ENCODE data around the gene GPRIN2. TPM values are rescaled to one million over a fixed set of nuclear protein-coding genes. Genes with fewer than 3 reads are reported as not detected.
"Not testable (repeated sequence)": the region's sequence is repeated elsewhere in the genome, so short reads cannot be mapped to it uniquely, and the experiment has no call there.

Gene GPRIN2
- total RNA-seq, 1 experiment from 2014 or later: 3.7 TPM

DNA sequence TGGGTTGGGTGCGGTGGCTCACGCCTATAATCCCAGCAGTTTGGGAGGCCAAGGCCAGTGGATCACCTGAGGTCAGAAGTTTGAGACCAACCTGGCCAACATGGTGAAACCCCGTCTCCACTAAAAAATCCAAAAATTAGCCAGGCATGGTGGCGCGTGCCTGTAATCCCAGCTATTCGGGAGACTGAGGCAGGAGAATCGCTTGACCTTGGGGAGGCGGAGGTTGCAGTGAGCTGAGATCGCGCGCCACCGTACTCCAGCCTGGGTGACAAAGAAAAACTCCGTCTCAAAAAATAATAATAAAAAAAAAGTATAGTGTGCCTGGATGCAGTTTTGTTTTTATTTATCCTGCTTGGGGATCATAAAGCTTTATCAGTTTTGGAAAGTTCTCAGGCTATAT lies 36.8 kb upstream of the GPRIN2 start:
- H3K4me1 ChIP-seq; POLR2A ChIA-PET; H3K36me3 Mint-ChIP-seq (ENCODE audit: insufficient read depth, unreplicated experiment); H3K4me3 Mint-ChIP-seq (ENCODE audit: unreplicated experiment); H3K9me3 Mint-ChIP-seq (ENCODE audit: unreplicated experiment); H3K4me3 ChIP-seq (ENCODE audit: low read depth, low read length); H3K9me3 ChIP-seq; H3K4me1 Mint-ChIP-seq (ENCODE audit: low read depth, unreplicated experiment); H3K27ac Mint-ChIP-seq (ENCODE audit: unreplicated experiment); intact Hi-C loops (cut with micrococcal nuclease; ENCODE audit: unreplicated experiment); H3K27me3 ChIP-seq (replicated peaks; ENCODE audit: control insufficient read depth, insufficient read depth, low read length); H3K36me3 ChIP-seq (ENCODE audit: control insufficient read depth, insufficient read depth, low read length); CTCF ChIA-PET; H3K27me3 Mint-ChIP-seq (ENCODE audit: insufficient read depth, unreplicated experiment); BruUV-seq (replicated peaks): not testable (repeated sequence)
- peak in 1 of 2 experiments; percentile 9 for DNase-seq

DNA sequence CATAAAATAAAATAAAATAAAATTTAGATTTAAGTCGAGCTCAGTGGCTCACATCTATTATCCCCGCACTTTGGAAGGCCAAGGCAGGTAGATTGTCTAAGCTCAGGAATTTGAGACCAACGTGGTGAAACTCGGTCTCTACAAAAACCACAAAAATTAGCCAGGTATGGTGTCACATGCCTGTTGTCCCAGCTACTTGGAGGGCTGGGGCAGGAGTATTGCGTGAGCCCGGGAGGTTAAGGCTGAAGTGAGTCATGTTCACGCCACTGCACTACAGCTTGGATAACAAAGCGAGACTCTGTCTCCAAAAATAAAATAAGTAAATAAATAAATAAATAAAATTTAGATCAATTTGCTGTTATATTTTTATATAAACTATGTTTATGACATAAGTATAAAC lies 34.6 kb upstream of the GPRIN2 start:
- H3K9me3 Mint-ChIP-seq (ENCODE audit: unreplicated experiment); BruUV-seq (replicated peaks); H3K9me3 ChIP-seq; H3K4me1 ChIP-seq; H3K36me3 ChIP-seq (ENCODE audit: control insufficient read depth, insufficient read depth, low read length); H3K4me1 Mint-ChIP-seq (ENCODE audit: low read depth, unreplicated experiment); H3K36me3 Mint-ChIP-seq (ENCODE audit: insufficient read depth, unreplicated experiment); POLR2A ChIA-PET; H3K27me3 Mint-ChIP-seq (ENCODE audit: insufficient read depth, unreplicated experiment); intact Hi-C loops (cut with micrococcal nuclease; ENCODE audit: unreplicated experiment); H3K4me3 ChIP-seq (ENCODE audit: low read depth, low read length); DNase-seq; H3K4me3 Mint-ChIP-seq (ENCODE audit: unreplicated experiment); CTCF ChIA-PET; H3K27me3 ChIP-seq (replicated peaks; ENCODE audit: control insufficient read depth, insufficient read depth, low read length); H3K27ac Mint-ChIP-seq (ENCODE audit: unreplicated experiment): not testable (repeated sequence)

DNA sequence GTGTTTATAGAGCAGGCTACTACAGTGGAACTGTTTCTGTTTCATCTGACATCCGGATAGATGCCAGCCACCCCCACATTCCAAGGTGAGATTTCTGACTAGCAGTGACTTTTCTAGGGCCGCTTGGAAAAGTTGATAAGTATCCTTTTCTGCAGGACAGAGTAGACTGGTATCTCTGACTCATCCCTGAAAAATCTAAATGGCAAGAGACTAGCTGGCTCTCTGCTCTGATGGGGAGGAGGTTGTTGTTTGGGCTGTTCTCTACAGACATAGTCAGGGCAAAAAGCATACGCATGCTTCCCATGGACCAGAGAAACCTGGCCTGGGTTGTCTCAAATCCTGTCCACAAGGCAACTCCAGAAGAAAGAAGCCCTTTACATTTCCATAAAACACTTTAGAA lies 33.1 kb upstream of the GPRIN2 start:
- H3K4me3 ChIP-seq (ENCODE audit: low read depth, low read length); CTCF ChIA-PET; H3K36me3 ChIP-seq (ENCODE audit: control insufficient read depth, insufficient read depth, low read length); BruUV-seq (replicated peaks); H3K27ac Mint-ChIP-seq (ENCODE audit: unreplicated experiment); H3K4me3 Mint-ChIP-seq (ENCODE audit: unreplicated experiment); DNase-seq; intact Hi-C loops (cut with micrococcal nuclease; ENCODE audit: unreplicated experiment); H3K36me3 Mint-ChIP-seq (ENCODE audit: insufficient read depth, unreplicated experiment); H3K9me3 ChIP-seq; H3K9me3 Mint-ChIP-seq (ENCODE audit: unreplicated experiment); H3K4me1 ChIP-seq; H3K27me3 Mint-ChIP-seq (ENCODE audit: insufficient read depth, unreplicated experiment); H3K27me3 ChIP-seq (replicated peaks; ENCODE audit: control insufficient read depth, insufficient read depth, low read length); H3K4me1 Mint-ChIP-seq (ENCODE audit: low read depth, unreplicated experiment); POLR2A ChIA-PET: not testable (repeated sequence)

DNA sequence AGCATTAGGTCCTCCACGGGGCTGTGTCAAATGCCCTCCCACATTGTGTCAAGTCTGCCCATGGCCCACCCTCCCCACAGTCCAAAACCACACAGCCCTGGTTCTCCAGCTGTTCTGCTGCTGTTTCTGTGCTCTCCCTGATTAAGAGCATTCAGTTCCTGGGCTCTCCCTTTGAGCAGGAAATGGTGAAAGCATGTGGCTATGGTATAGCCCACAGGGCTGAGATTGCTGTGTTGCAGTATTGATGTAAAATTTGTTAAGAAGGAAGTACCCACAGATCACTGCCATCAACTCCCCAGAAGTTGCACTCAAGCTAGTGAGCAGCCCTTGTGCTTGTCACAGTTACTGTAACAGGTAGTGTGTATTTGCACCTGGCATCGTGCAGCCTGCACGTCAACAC lies 31.8 kb upstream of the GPRIN2 start:
- H3K9me3 ChIP-seq; H3K4me3 Mint-ChIP-seq (ENCODE audit: unreplicated experiment); H3K9me3 Mint-ChIP-seq (ENCODE audit: unreplicated experiment); POLR2A ChIA-PET; CTCF ChIA-PET; H3K4me3 ChIP-seq (ENCODE audit: low read depth, low read length); H3K4me1 Mint-ChIP-seq (ENCODE audit: low read depth, unreplicated experiment); H3K36me3 Mint-ChIP-seq (ENCODE audit: insufficient read depth, unreplicated experiment); intact Hi-C loops (cut with micrococcal nuclease; ENCODE audit: unreplicated experiment); H3K4me1 ChIP-seq; H3K27me3 ChIP-seq (replicated peaks; ENCODE audit: control insufficient read depth, insufficient read depth, low read length); BruUV-seq (replicated peaks); H3K27me3 Mint-ChIP-seq (ENCODE audit: insufficient read depth, unreplicated experiment); DNase-seq; H3K36me3 ChIP-seq (ENCODE audit: control insufficient read depth, insufficient read depth, low read length); H3K27ac Mint-ChIP-seq (ENCODE audit: unreplicated experiment): not testable (repeated sequence)

DNA sequence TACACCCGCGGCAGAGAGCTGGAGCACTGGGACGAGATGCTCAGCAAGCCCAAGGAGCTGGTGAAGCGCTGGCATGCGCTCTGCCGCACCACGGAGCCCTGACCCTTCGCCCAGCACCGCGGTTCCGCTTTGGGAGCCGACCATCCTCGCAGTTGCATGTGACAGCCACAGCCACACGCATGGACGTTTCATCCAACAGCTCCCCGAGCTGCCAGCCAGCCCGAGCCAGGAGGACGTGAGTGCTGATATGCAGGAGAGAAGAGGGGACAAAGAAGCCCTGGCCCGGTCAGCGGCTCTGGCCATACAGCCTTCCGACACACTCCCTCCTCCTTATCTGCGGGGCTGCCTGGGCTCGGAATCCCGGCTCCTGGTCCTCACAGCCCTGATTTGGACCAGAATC lies 31.1 kb upstream of the GPRIN2 start:
- H3K27me3 ChIP-seq (replicated peaks; ENCODE audit: control insufficient read depth, insufficient read depth, low read length); H3K9me3 ChIP-seq; H3K9me3 Mint-ChIP-seq (ENCODE audit: unreplicated experiment); H3K36me3 Mint-ChIP-seq (ENCODE audit: insufficient read depth, unreplicated experiment); H3K4me1 ChIP-seq; H3K4me3 Mint-ChIP-seq (ENCODE audit: unreplicated experiment); CTCF ChIA-PET; BruUV-seq (replicated peaks); H3K27ac Mint-ChIP-seq (ENCODE audit: unreplicated experiment); POLR2A ChIA-PET; H3K27me3 Mint-ChIP-seq (ENCODE audit: insufficient read depth, unreplicated experiment); H3K36me3 ChIP-seq (ENCODE audit: control insufficient read depth, insufficient read depth, low read length); H3K4me1 Mint-ChIP-seq (ENCODE audit: low read depth, unreplicated experiment); H3K4me3 ChIP-seq (ENCODE audit: low read depth, low read length); DNase-seq; intact Hi-C loops (cut with micrococcal nuclease; ENCODE audit: unreplicated experiment): not testable (repeated sequence)

DNA sequence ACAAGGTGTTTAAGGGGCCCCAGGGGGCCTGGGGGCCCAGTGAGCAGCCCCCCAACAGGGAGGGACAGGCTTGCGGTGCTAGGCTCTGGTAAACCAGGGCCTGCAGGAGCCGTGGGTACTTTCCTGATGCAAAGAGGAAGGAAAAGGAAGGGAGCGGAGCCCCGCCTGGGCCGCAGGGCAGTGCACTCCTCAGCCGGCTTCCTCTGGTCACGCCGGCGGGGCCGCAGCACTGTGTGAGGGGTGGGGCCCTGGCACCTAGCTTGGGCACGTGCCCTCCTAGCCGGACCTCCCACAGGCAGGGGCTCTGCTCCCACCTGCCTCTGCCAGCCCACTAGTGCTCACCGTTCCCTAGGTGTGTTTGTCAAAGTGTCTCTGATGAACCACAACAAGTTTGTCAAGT lies 28.8 kb upstream of the GPRIN2 start:
- H3K36me3 Mint-ChIP-seq (ENCODE audit: insufficient read depth, unreplicated experiment); DNase-seq; H3K27me3 Mint-ChIP-seq (ENCODE audit: insufficient read depth, unreplicated experiment); H3K36me3 ChIP-seq (ENCODE audit: control insufficient read depth, insufficient read depth, low read length); H3K27ac Mint-ChIP-seq (ENCODE audit: unreplicated experiment); CTCF ChIA-PET; H3K4me3 Mint-ChIP-seq (ENCODE audit: unreplicated experiment); H3K4me1 Mint-ChIP-seq (ENCODE audit: low read depth, unreplicated experiment); H3K9me3 ChIP-seq; H3K9me3 Mint-ChIP-seq (ENCODE audit: unreplicated experiment); H3K4me1 ChIP-seq; BruUV-seq (replicated peaks); intact Hi-C loops (cut with micrococcal nuclease; ENCODE audit: unreplicated experiment); H3K4me3 ChIP-seq (ENCODE audit: low read depth, low read length); POLR2A ChIA-PET; H3K27me3 ChIP-seq (replicated peaks; ENCODE audit: control insufficient read depth, insufficient read depth, low read length): not testable (repeated sequence)

DNA sequence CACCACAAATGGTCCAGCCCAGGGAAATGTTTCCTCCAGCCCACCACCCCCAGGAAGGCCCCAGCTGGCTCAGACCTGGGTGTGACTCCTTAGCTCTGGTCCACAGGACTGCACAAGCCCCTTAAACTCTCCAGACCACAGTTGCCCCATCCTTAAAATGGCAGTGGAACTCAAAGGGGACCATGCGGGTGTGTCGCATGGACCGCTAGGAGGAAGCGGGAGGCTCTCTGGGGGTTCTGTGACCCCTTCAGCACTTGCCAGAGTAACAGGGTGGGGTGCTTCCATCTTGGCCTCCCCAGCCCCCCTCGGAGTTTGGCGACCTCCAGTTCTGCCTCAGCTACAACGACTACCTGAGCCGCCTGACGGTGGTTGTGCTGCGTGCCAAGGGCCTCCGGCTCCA lies 27.7 kb upstream of the GPRIN2 start:
- H3K4me3 Mint-ChIP-seq (ENCODE audit: unreplicated experiment); BruUV-seq (replicated peaks); POLR2A ChIA-PET; H3K9me3 ChIP-seq; H3K4me3 ChIP-seq (ENCODE audit: low read depth, low read length); H3K36me3 Mint-ChIP-seq (ENCODE audit: insufficient read depth, unreplicated experiment); H3K9me3 Mint-ChIP-seq (ENCODE audit: unreplicated experiment); H3K4me1 ChIP-seq; H3K27me3 ChIP-seq (replicated peaks; ENCODE audit: control insufficient read depth, insufficient read depth, low read length); H3K36me3 ChIP-seq (ENCODE audit: control insufficient read depth, insufficient read depth, low read length); intact Hi-C loops (cut with micrococcal nuclease; ENCODE audit: unreplicated experiment); H3K27me3 Mint-ChIP-seq (ENCODE audit: insufficient read depth, unreplicated experiment); H3K27ac Mint-ChIP-seq (ENCODE audit: unreplicated experiment); H3K4me1 Mint-ChIP-seq (ENCODE audit: low read depth, unreplicated experiment); CTCF ChIA-PET: not testable (repeated sequence)
- peak in 1 of 2 experiments; percentile 34 for DNase-seq
